Uterus (tissue), 4 donors: ENCODE results near the gene THOC2. TPM values are rescaled to one million over a fixed set of nuclear protein-coding genes. Genes with fewer than 3 reads are reported as not detected.
"Not testable (repeated sequence)": the region's sequence is repeated elsewhere in the genome, so short reads cannot be mapped to it uniquely, and the experiment has no call there.

Source experiments
- DNase-seq, 2 donors: peaks; one replicate each; pipeline ENCODE4 v3.0.0-alpha.2; 2019 to 2020
- H3K27ac ChIP-seq, 2 donors: fragments of 200-600 bp; sonication (generic); 1 replicate in 1 of 2; 2 replicates in 1 of 2; pipeline ENCODE4 v1.5.1; 2016 to 2018
- H3K27me3 ChIP-seq, 2 donors: fragments of 200-600 bp; sonication (generic); one replicate each; pipeline ENCODE4 v1.5.1; 2018 to 2019; ENCODE audit warnings: control low read depth in 1 of 2
- H3K36me3 ChIP-seq, 2 donors: fragments of 200-600 bp; sonication (generic); one replicate each; pipeline ENCODE4 v1.5.1; 2019; ENCODE audit warnings: control low read depth in 1 of 2
- H3K4me1 ChIP-seq, 2 donors: fragments of 200-600 bp; sonication (generic); one replicate each; pipeline ENCODE4 v1.5.1; 2018 to 2019; ENCODE audit warnings: control low read depth in 1 of 2
- H3K4me3 ChIP-seq, 2 donors: fragments of 200-600 bp; sonication (generic); 1 replicate in 1 of 2; 2 replicates in 1 of 2; pipeline ENCODE4 v1.5.1; 2018 to 2019; ENCODE audit warnings: mild to moderate bottlenecking in 1 of 2
- H3K9me3 ChIP-seq, 2 donors: fragments of 200-600 bp; sonication (generic); one replicate each; pipeline ENCODE4 v1.5.1; 2019; ENCODE audit warnings: control low read depth in 1 of 2
- POLR2A ChIP-seq, 2 donors: fragments of 450-650 bp; IDR thresholded peaks; one replicate each; pipeline ENCODE4 v1.6.1; 2016; ENCODE audit warnings: antibody characterized with exemption in 2 of 2, mild to moderate bottlenecking in 1 of 2, moderate library complexity in 1 of 2
- intact Hi-C: fragments of 100-400 bp; cut with DNase I; formaldehyde crosslinking; loops from one replicate; pipeline ENCODE4 v1.15.1; 2023; ENCODE audit warnings: low total_unique reads
- total RNA-seq, 4 donors: library from RNA; depleted of rRNA in 3 of 4; stranded (reverse); fragments of >200 nt in 3 of 4; gene quantifications; one replicate each; pipeline versions ENCODE4 v1.1.0 to v1.2.4, GENCODE V29; 2014 to 2023
- TF ChIP-seq, protein P1 (sequence below), 4 experiments: fragments of 200-600 bp in 2 of 4; fragments of 450-650 bp in 2 of 4; sonication (generic) in 2 of 4; IDR thresholded peaks; one replicate each; pipeline ENCODE4 v1.5.1; 2016 to 2019; ENCODE audit warnings: antibody characterized with exemption in 4 of 4, mild to moderate bottlenecking in 2 of 4, moderate library complexity in 1 of 4
- donor health status: DM: yes; HTN: yes; CAD: no.

The THOC2 gene
- total RNA-seq, 4 donors from 2014 or later: 54.3 to 180 (median 80.1) TPM

DNA sequence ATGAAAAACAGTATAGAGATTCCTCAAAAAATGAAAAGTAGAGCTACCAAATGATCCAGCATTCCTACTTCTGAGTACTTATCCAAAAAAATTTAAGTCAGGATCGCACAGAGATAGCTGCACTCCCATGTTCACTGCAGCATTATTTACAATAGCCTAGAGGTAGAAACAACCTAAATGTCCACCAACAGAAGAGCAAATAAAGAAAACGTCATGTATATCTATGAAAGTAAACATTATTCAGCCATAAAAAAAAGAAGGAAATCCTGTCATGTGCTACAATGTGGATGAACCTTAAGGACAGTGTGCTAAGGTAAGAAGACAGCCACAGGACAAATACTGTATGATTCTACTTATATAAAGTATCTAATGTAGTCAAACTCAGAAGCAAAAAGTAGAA is 12.4 kb downstream of the THOC2 start:
- no peak for DNase-seq
- intact Hi-C loops: no loop called here
- no peaks in the 10 kb centered on the region for H3K9me3 ChIP-seq
- no peak overlapping the region for H3K4me3 ChIP-seq
- H3K27ac ChIP-seq: no peak overlapping the region
- H3K27me3 ChIP-seq: no peaks in the 10 kb centered on the region
- no peak for TF ChIP-seq POLR2A (IDR thresholded peaks at IDR 0.05)
- TF ChIP-seq, protein P1, sequence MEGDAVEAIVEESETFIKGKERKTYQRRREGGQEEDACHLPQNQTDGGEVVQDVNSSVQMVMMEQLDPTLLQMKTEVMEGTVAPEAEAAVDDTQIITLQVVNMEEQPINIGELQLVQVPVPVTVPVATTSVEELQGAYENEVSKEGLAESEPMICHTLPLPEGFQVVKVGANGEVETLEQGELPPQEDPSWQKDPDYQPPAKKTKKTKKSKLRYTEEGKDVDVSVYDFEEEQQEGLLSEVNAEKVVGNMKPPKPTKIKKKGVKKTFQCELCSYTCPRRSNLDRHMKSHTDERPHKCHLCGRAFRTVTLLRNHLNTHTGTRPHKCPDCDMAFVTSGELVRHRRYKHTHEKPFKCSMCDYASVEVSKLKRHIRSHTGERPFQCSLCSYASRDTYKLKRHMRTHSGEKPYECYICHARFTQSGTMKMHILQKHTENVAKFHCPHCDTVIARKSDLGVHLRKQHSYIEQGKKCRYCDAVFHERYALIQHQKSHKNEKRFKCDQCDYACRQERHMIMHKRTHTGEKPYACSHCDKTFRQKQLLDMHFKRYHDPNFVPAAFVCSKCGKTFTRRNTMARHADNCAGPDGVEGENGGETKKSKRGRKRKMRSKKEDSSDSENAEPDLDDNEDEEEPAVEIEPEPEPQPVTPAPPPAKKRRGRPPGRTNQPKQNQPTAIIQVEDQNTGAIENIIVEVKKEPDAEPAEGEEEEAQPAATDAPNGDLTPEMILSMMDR (IDR thresholded peaks at IDR 0.05): no peak
- no peaks in the 10 kb centered on the region for H3K36me3 ChIP-seq
- no peaks in the 10 kb centered on the region for H3K4me1 ChIP-seq

GRCh38 chrX:123713841-123714240 is 19.0 kb downstream of the THOC2 start:
- Histone ChIP-seq H3K9me3 (no peaks in the 10 kb centered on the region), H3K4me3 (no peak overlapping the region), H3K27ac (no peak overlapping the region), H3K27me3 (no peaks in the 10 kb centered on the region), H3K36me3 (no peaks in the 10 kb centered on the region), H3K4me1 (no peaks in the 10 kb centered on the region)
- no peak for DNase-seq
- TF ChIP-seq POLR2A (IDR thresholded peaks at IDR 0.05): no peak
- TF ChIP-seq, protein P1 (IDR thresholded peaks at IDR 0.05): no peak
- intact Hi-C loops: no loop called here

- Histone ChIP-seq H3K9me3 (no peaks in the 10 kb centered on the region), H3K4me3 (no peak overlapping the region), H3K4me1 (no peaks in the 10 kb centered on the region), H3K27ac (no peak overlapping the region), H3K36me3 (no peaks in the 10 kb centered on the region), H3K27me3 (no peaks in the 10 kb centered on the region)
- DNase-seq: no peak
- TF ChIP-seq, protein P1 (IDR thresholded peaks at IDR 0.05): no peak
- no peak for TF ChIP-seq POLR2A (IDR thresholded peaks at IDR 0.05)
- intact Hi-C loops: no loop called here
Measured at GRCh38 chrX:123713434-123713833, 19.4 kb downstream of the THOC2 start.

GRCh38 chrX:123711201-123711600 is 21.7 kb downstream of the THOC2 start:
- DNase-seq, H3K9me3 ChIP-seq, H3K4me1 ChIP-seq, H3K27me3 ChIP-seq, intact Hi-C loops, H3K36me3 ChIP-seq, H3K4me3 ChIP-seq, H3K27ac ChIP-seq: not testable (repeated sequence)

- no peaks in the 10 kb centered on the region for H3K27me3 ChIP-seq
- intact Hi-C loops: no loop called here
- no peaks in the 10 kb centered on the region for H3K9me3 ChIP-seq
- H3K27ac ChIP-seq: no peak overlapping the region
- TF ChIP-seq POLR2A (IDR thresholded peaks at IDR 0.05): no peak
- TF ChIP-seq, protein P1 (IDR thresholded peaks at IDR 0.05): no peak
- no peak for DNase-seq
- H3K4me3 ChIP-seq: no peak overlapping the region
- no peaks in the 10 kb centered on the region for H3K4me1 ChIP-seq
- H3K36me3 ChIP-seq: no peaks in the 10 kb centered on the region
Measured at GRCh38 chrX:123704781-123705180, 28.1 kb downstream of the THOC2 start.

- Histone ChIP-seq H3K9me3 (no peaks in the 10 kb centered on the region), H3K4me1 (no peaks in the 10 kb centered on the region), H3K4me3 (no peak overlapping the region), H3K27me3 (no peaks in the 10 kb centered on the region), H3K27ac (no peak overlapping the region), H3K36me3 (no peaks in the 10 kb centered on the region)
- DNase-seq: no peak
- intact Hi-C loops: no loop called here
- TF ChIP-seq, protein P1 (IDR thresholded peaks at IDR 0.05): no peak
- no peak for TF ChIP-seq POLR2A (IDR thresholded peaks at IDR 0.05)
Measured at GRCh38 chrX:123698979-123699520, 33.8 kb downstream of the THOC2 start.
